SU-DHL-6 (cell line): ENCODE results near the gene VGLL3.

ENCODE experiments used
- CTCF ChIP-seq: fragments of 200-600 bp; sonication (generic); IDR thresholded peaks from one replicate; pipeline ENCODE4 v1.5.1; 2017; ENCODE audit warnings: antibody characterized with exemption, mild to moderate bottlenecking, low read length, moderate library complexity; ENCODE audit not compliant: insufficient read depth, poor library complexity, severe bottlenecking
- EZH2phosphoT487 ChIP-seq: fragments of 200-600 bp; sonication (generic), shearing (Covaris generic); conservative IDR thresholded peaks from 2 replicates; pipeline ENCODE4 v1.6.1; 2018; ENCODE audit warnings: mild to moderate bottlenecking, antibody characterized with exemption, low read length, moderate library complexity, mixed read lengths

DNA sequence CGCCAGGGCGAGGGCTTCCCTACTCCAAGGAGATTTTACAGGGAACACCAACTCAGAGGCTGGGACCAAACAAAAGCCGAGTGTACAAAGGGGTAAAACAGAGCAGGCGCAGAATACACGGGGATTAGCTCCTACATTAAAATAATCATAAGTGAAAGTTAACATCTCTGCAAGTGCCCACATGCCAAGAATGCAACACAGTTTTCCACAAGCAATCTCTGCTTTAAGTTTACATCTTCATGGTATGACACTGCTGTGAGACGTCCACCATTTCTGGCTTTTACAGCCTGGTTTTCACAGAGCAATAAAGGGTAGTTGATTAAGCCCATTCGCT lies 500 bp upstream of the VGLL3 start:
- TF ChIP-seq CTCF (no peak), EZH2phosphoT487 (no peak)
